IMR-90 (cell line): Measurements from ENCODE around the gene PRORP. TPM values are rescaled to one million over a fixed set of nuclear protein-coding genes. Genes with fewer than 3 reads are reported as not detected.

Source experiments
- ATAC-seq: fragments of 200-7000 bp; cut with Tn5 transposase; 2 replicates; pipeline ENCODE4 v1.9.1; 2020; ENCODE audit warnings: low read depth, mild to moderate bottlenecking, moderate library complexity
- BruUV-seq: library from RNA; stranded (reverse); fragments of 400-500 nt; replicated peaks from 2 replicates; lab custom pipeline; 2021; lab: Mats Ljungman, UMichigan
- CTCF ChIA-PET: fragments of 300-600 bp; formaldehyde crosslinking; extraction: SDS; loops from one replicate; lab custom pipeline; 2021; ENCODE audit warnings: antibody characterized with exemption; lab: Yijun Ruan, JAX
- POLR2A ChIA-PET: fragments of 300-600 bp; sonication (Branson Sonifier 250); formaldehyde crosslinking; loops from one replicate; lab custom pipeline; 2022; ENCODE audit warnings: antibody characterized with exemption; ENCODE audit not compliant: unreplicated experiment; lab: Charles Lee
- DNase-seq: peaks from one replicate; pipeline ENCODE4 v3.0.0; 2013
- H2AFZ ChIP-seq: replicated peaks from 2 replicates; pipeline ENCODE3; 2013; ENCODE audit warnings: low read length, mild to moderate bottlenecking; ENCODE audit not compliant: poor library complexity
- H2AK5ac ChIP-seq: 2 replicates; pipeline ENCODE4 v1.6.1; 2013; ENCODE audit warnings: low read depth, low read length, inconsistent platforms
- H2AK9ac ChIP-seq: replicated peaks from 2 replicates; pipeline ENCODE3; 2013; ENCODE audit warnings: mild to moderate bottlenecking, low read depth, low read length, moderate library complexity; ENCODE audit not compliant: poor library complexity
- H2BK120ac ChIP-seq: 2 replicates; pipeline ENCODE4 v1.6.1; 2013; ENCODE audit warnings: low read depth, low read length, inconsistent platforms
- H2BK15ac ChIP-seq: 3 replicates; pipeline ENCODE4 v1.6.1; 2013; ENCODE audit warnings: low read depth, low read length, inconsistent platforms
- H2BK20ac ChIP-seq: 2 replicates; pipeline ENCODE4 v1.6.1; 2013; ENCODE audit warnings: low read depth, mild to moderate bottlenecking, inconsistent platforms, low read length, moderate library complexity
- H2BK5ac ChIP-seq: 2 replicates; pipeline ENCODE4 v1.6.1; 2013; ENCODE audit warnings: mild to moderate bottlenecking, low read depth, low read length, inconsistent platforms; ENCODE audit not compliant: poor library complexity, severe bottlenecking
- H3K14ac ChIP-seq: replicated peaks from 2 replicates; pipeline ENCODE4 v1.6.1; 2013; ENCODE audit warnings: low read depth, low read length, inconsistent platforms
- H3K18ac ChIP-seq: 2 replicates; pipeline ENCODE4 v1.6.1; 2013; ENCODE audit warnings: low read depth, low read length, control low read depth
- H3K23ac ChIP-seq: 2 replicates; pipeline ENCODE4 v1.6.1; 2013; ENCODE audit warnings: low read depth, low read length, inconsistent platforms
- H3K27ac ChIP-seq: 2 replicates; pipeline ENCODE4 v1.5.1; 2013; ENCODE audit warnings: mild to moderate bottlenecking, control low read depth, low read length; ENCODE audit not compliant: insufficient read depth
- H3K27me3 ChIP-seq: 2 replicates; pipeline ENCODE4 v1.6.1; 2013; ENCODE audit warnings: low read length; ENCODE audit not compliant: control insufficient read depth, insufficient read depth
- H3K36me3 ChIP-seq: 2 replicates; pipeline ENCODE4 v1.6.1; 2013; ENCODE audit warnings: low read length, mixed read lengths; ENCODE audit not compliant: control insufficient read depth, insufficient read depth
- H3K4ac ChIP-seq: 2 replicates; pipeline ENCODE4 v1.6.1; 2013; ENCODE audit warnings: low read depth, low read length, inconsistent platforms
- H3K4me1 ChIP-seq: 2 replicates; pipeline ENCODE4 v1.6.1; 2013; ENCODE audit warnings: low read length, mixed read lengths; ENCODE audit not compliant: control insufficient read depth, insufficient read depth
- H3K4me2 ChIP-seq: 2 replicates; pipeline ENCODE4 v1.6.1; 2013; ENCODE audit warnings: low read depth, mild to moderate bottlenecking, control low read depth, low read length, moderate library complexity
- H3K4me3 ChIP-seq: 2 replicates; pipeline ENCODE4 v1.5.1; 2013; ENCODE audit warnings: low read depth, mild to moderate bottlenecking, control low read depth, low read length, moderate library complexity; ENCODE audit not compliant: insufficient read depth
- H3K56ac ChIP-seq: 2 replicates; pipeline ENCODE4 v1.6.1; 2013; ENCODE audit warnings: low read length, inconsistent platforms; ENCODE audit not compliant: insufficient read depth; ENCODE audit errors: extremely low read depth
- H3K79me1 ChIP-seq, 2 experiments: 2 replicates each; pipeline ENCODE4 v1.6.1; 2013; ENCODE audit warnings: low read length in 2 of 2, inconsistent platforms in 1 of 2, low read depth in 1 of 2
- H3K9ac ChIP-seq: 2 replicates; pipeline ENCODE4 v1.6.1; 2013; ENCODE audit warnings: low read depth, low read length, control low read depth
- H3K9me1 ChIP-seq: 2 replicates; pipeline ENCODE4 v1.6.1; 2013; ENCODE audit warnings: low read length, inconsistent platforms; ENCODE audit not compliant: insufficient read depth
- H3K9me3 ChIP-seq: 2 replicates; pipeline ENCODE4 v1.6.1; 2013; ENCODE audit warnings: low read length; ENCODE audit not compliant: control insufficient read depth, insufficient read depth
- H4K20me1 ChIP-seq: 2 replicates; pipeline ENCODE4 v1.6.1; 2013; ENCODE audit warnings: low read length, inconsistent platforms; ENCODE audit not compliant: insufficient read depth
- H4K5ac ChIP-seq: 2 replicates; pipeline ENCODE4 v1.6.1; 2013; ENCODE audit warnings: mild to moderate bottlenecking, low read depth, low read length, control low read depth
- H4K8ac ChIP-seq, 2 experiments: 2 replicates each; pipeline ENCODE4 v1.6.1; 2013; ENCODE audit warnings: low read depth in 2 of 2, low read length in 2 of 2, control low read depth in 1 of 2, inconsistent platforms in 1 of 2
- H4K91ac ChIP-seq: 2 replicates; pipeline ENCODE4 v1.6.1; 2013; ENCODE audit warnings: low read depth, low read length, inconsistent platforms; ENCODE audit not compliant: insufficient read depth
- CEBPB ChIP-seq: IDR thresholded peaks from 2 replicates; pipeline ENCODE4 v1.6.1; 2012; ENCODE audit warnings: low read depth, low read length, improper control_type of control experiment
- CHD1 ChIP-seq: IDR thresholded peaks from 2 replicates; pipeline ENCODE4 v1.6.1; 2012; ENCODE audit warnings: low read depth, low read length, improper control_type of control experiment
- WGBS, 2 experiments: methylation state at CpG; one replicate each; pipeline versions ENCODE4 v1.1.5 to v1.1.7; 2013; ENCODE audit warnings: missing lambda C conversion rate in 2 of 2; ENCODE audit not compliant: insufficient read length in 1 of 2; ENCODE audit errors: extremely low coverage in 2 of 2; 5-methylcytosine and 5-hydroxymethylcytosine counted together
- dilution Hi-C: fragments of 300-500 bp; cut with HindIII; formaldehyde crosslinking; loops from one replicate; pipeline ENCODE4 v1.14.3; 2018; ENCODE audit warnings: low sequenced_read_pairs; ENCODE audit not compliant: unreplicated experiment
- in situ Hi-C: fragments of 300-500 bp; cut with MboI; formaldehyde crosslinking; loops from 3 replicates; pipeline ENCODE4 v1.14.3; 2019; ENCODE audit warnings: low sequenced_read_pairs, inconsistent platforms, mixed read lengths
- intact Hi-C: fragments of 100-400 bp; cut with micrococcal nuclease; formaldehyde crosslinking; loops from 2 replicates; pipeline ENCODE4 v1.10.0; 2022
- polyA plus RNA-seq, 3 experiments: library from polyadenylated mRNA; depleted of rRNA; stranded (reverse); fragments of >200 nt; gene quantifications; 2 replicates each; pipeline ENCODE4 v1.2.3, GENCODE V29; 2012; ENCODE audit warnings: low replicate concordance in 1 of 3
- total RNA-seq: library from RNA; depleted of rRNA; stranded (reverse); fragments of >200 nt; gene quantifications from 2 replicates; pipeline ENCODE4 v1.2.3, GENCODE V29; 2012

Gene PRORP
- total and polyA plus RNA-seq, 2 of the 4 experiments (the other 2 are of a cell fraction), result 18.0 to 50.5 TPM

- Histone ChIP-seq H2AK5ac (no peak overlapping the region), H3K18ac (no peak overlapping the region), H3K9ac (no peak overlapping the region), H2AK9ac (no peak overlapping the region), H2AFZ (no peak overlapping the region), H4K20me1 (no peaks in the 10 kb centered on the region; the same call in 1 of the 2 replicates), H3K79me1 (peaks cover 43 to 59% of the 10 kb centered on the region in 2 experiments), H2BK120ac (no peak overlapping the region), H3K14ac (no peak overlapping the region), H3K36me3 (peaks cover 31% of the 10 kb centered on the region), H3K4me3 (no peak overlapping the region), H3K23ac (no peak overlapping the region), H3K9me1 (peaks cover 15% of the 10 kb centered on the region), H2BK5ac (peak overlapping the region; percentile 79), H3K4me1 (peaks cover 14% of the 10 kb centered on the region), H4K5ac (no peak overlapping the region), H3K4ac (no peak overlapping the region; the same call in 1 of the 2 replicates), H2BK20ac (no peak overlapping the region), H4K8ac (no peak overlapping the region; a peak in 1 of 4 replicates), H4K91ac (no peak overlapping the region), H3K27ac (no peak overlapping the region; the same call in 1 of the 2 replicates), H3K27me3 (no peaks in the 10 kb centered on the region), H2BK15ac (no peak overlapping the region), H3K4me2 (peak overlapping the region; percentile 49), H3K9me3 (peaks cover 5% of the 10 kb centered on the region), H3K56ac (no peak overlapping the region)
- CTCF ChIA-PET, result interaction anchor here (0.6 to 0.7 kb wide), 2 partner anchors 13 to 295 kb away, joined by 3 read pairs; no protein-coding TSS in a partner anchor
- peak; percentile 91 for DNase-seq
- POLR2A ChIA-PET, result no interaction called here
- TF ChIP-seq CEBPB, result peak; percentile 76
- TF ChIP-seq CHD1, result no peak
- intact Hi-C loops (no loop called here), dilution Hi-C loops (no loop called here), in situ Hi-C loops (no loop called here)
- WGBS, 2 experiments, result no CpG with 5 or more reads among the region's 2 CpGs
- BruUV-seq, result no TSS peak
- peak; percentile 87 for ATAC-seq
Measured at GRCh38 chr14:35114036-35114435, 8.3 kb upstream of the PRORP start.
